Body of pancreas (tissue), 4 donors: ENCODE measurements around the gene SLCO1A2. TPM values are rescaled to one million over a fixed set of nuclear protein-coding genes. Genes with fewer than 3 reads are reported as not detected.

Experiments
- ATAC-seq: fragments of 150-250 bp; one replicate; pipeline ENCODE4 v1.9.1; 2016
- DNase-seq, 4 donors: peaks; one replicate each; pipeline ENCODE4 v3.0.0-alpha.2; 2019
- H3K27ac ChIP-seq, 4 donors: fragments of 200-600 bp; sonication (generic); 1 replicate in 3 of 4; 2 replicates in 1 of 4; pipeline versions ENCODE4 v1.5.1 to v1.6.1; 2016 to 2019; ENCODE audit warnings: mild to moderate bottlenecking in 1 of 4, mixed read lengths in 1 of 4, moderate library complexity in 1 of 4
- H3K27me3 ChIP-seq, 2 donors: fragments of 200-600 bp; sonication (generic); one replicate each; pipeline ENCODE4 v1.6.0; 2016; ENCODE audit warnings: mild to moderate bottlenecking in 1 of 2
- H3K36me3 ChIP-seq, 2 donors: fragments of 200-600 bp; sonication (generic); replicated peaks in 1 of 2; 2 replicates each; pipeline ENCODE4 v1.5.1; 2016; ENCODE audit warnings: low read depth in 2 of 2; ENCODE audit not compliant: insufficient read depth in 1 of 2
- H3K4me1 ChIP-seq: fragments of 200-600 bp; sonication (generic); one replicate; pipeline ENCODE4 v1.6.0; 2016
- H3K4me3 ChIP-seq, 2 donors: fragments of 200-600 bp; sonication (generic); 1 replicate in 1 of 2; 2 replicates in 1 of 2; pipeline ENCODE4 v1.5.1; 2016 to 2019
- H3K9me3 ChIP-seq, 3 donors: fragments of 200-600 bp; sonication (generic); 1 replicate in 2 of 3; 2 replicates in 1 of 3; pipeline ENCODE4 v1.5.1; 2016
- POLR2A ChIP-seq, 3 donors: fragments of 450-650 bp; IDR thresholded peaks; one replicate each; pipeline ENCODE4 v1.6.1; 2016; ENCODE audit warnings: antibody characterized with exemption in 3 of 3, mild to moderate bottlenecking in 2 of 3
- WGBS, 2 donors: methylation state at CpG; one replicate each; pipeline ENCODE4 v1.1.5; 2017; 5-methylcytosine and 5-hydroxymethylcytosine counted together
- intact Hi-C: fragments of 100-400 bp; cut with DNase I; formaldehyde crosslinking; loops from one replicate; pipeline ENCODE4 v1.15.1; 2023
- total RNA-seq, 2 donors: library from RNA; depleted of rRNA; stranded (reverse); fragments of >200 nt; gene quantifications; one replicate each; pipeline ENCODE4 v1.1.0, GENCODE V29; 2016
- TF ChIP-seq, protein P1 (sequence below), 7 experiments: fragments of 450-650 bp in 4 of 7; fragments of 200-600 bp in 3 of 7; sonication (generic) in 3 of 7; IDR thresholded peaks; one replicate each; pipeline ENCODE4 v1.5.1; 2016 to 2019; ENCODE audit warnings: antibody characterized with exemption in 7 of 7

SLCO1A2 gene
- total RNA-seq, 2 donors from 2014 or later = not detected

DNA sequence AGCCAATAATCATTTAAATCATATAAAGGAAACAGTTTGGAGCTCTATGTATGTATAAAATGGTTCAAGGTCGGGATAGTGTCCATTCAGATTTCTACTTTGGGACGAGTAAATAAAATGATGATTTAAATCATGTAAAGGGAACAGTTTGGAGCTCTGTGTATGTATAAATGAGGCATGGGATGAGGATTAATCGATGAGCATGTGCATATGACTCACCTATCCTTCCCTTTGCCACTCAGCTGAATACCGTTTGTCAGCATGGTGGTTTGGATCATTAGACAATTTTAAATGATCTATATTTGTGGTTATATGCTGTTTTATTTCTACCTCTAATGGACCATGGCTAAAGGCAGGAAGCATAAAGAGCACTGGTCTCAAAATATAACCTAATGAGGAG, 7.1 kb upstream of the SLCO1A2 start:
- 70 to 71% methylated on average over 4 of the region's 4 CpGs for WGBS, 2 donors
- H3K9me3 ChIP-seq = no peaks in the 10 kb centered on the region
- intact Hi-C loops = no loop called here

DNA sequence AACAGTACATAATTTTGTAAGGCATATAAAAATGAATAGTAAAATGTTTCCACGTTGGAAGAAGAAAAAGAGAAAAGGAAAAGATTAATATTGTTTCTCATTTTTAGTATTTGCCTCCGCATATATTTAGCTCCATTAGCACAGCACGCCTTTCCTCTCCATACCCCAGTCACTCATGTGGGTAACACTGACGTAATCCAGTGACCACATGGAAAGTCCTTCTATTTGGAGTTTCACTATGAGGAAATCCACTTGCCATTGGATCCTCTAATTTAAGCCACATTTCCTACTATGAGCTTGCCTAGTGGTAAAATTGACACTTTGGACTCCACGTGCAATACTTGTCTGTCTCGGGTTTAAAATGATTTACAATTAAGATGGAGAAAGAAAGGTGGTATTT, 5.7 kb upstream of the SLCO1A2 start:
- WGBS, 2 donors = 66 to 68% methylated on average over 6 of the region's 6 CpGs
- ATAC-seq = no peak
- intact Hi-C loops = no loop called here

More for the DNA sequence above, 7.1 kb upstream of the SLCO1A2 start:
- Histone ChIP-seq H3K4me1 (no peaks in the 10 kb centered on the region), H3K36me3 (no peaks in the 10 kb centered on the region), H3K27ac (no peak overlapping the region), H3K27me3 (no peaks in the 10 kb centered on the region), H3K4me3 (no peak overlapping the region)
- no peak for TF ChIP-seq POLR2A (IDR thresholded peaks at IDR 0.05)
- TF ChIP-seq, protein P1, sequence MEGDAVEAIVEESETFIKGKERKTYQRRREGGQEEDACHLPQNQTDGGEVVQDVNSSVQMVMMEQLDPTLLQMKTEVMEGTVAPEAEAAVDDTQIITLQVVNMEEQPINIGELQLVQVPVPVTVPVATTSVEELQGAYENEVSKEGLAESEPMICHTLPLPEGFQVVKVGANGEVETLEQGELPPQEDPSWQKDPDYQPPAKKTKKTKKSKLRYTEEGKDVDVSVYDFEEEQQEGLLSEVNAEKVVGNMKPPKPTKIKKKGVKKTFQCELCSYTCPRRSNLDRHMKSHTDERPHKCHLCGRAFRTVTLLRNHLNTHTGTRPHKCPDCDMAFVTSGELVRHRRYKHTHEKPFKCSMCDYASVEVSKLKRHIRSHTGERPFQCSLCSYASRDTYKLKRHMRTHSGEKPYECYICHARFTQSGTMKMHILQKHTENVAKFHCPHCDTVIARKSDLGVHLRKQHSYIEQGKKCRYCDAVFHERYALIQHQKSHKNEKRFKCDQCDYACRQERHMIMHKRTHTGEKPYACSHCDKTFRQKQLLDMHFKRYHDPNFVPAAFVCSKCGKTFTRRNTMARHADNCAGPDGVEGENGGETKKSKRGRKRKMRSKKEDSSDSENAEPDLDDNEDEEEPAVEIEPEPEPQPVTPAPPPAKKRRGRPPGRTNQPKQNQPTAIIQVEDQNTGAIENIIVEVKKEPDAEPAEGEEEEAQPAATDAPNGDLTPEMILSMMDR (IDR thresholded peaks at IDR 0.05) = no peak
- DNase-seq (no peak), ATAC-seq (no peak)

DNA sequence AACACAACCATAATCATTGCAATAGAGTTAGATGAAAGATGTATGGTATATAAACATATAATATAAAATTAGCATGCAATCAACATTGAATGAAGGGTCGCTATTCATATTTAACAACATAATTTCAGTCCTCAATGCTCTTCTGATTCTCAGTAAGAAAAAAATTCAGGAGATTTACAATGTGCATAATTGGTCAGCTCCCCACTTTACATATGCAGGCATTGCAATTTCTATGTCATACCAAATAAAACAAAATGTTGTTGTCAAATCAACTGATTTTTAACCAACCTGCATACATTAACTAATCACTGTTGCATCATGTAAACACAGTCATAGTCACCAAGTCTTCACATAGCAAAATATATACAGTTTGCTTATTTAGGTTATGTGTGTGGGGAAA, 5.2 kb upstream of the SLCO1A2 start:
- no peaks in the 10 kb centered on the region for H3K27me3 ChIP-seq
- no peak overlapping the region for H3K4me3 ChIP-seq
- no peaks in the 10 kb centered on the region for H3K9me3 ChIP-seq
- intact Hi-C loops = no loop called here
- H3K36me3 ChIP-seq = no peaks in the 10 kb centered on the region
- H3K27ac ChIP-seq = no peak overlapping the region
- DNase-seq (no peak), ATAC-seq (no peak)
- TF ChIP-seq, protein P1 (IDR thresholded peaks at IDR 0.05) = no peak
- no peak for TF ChIP-seq POLR2A (IDR thresholded peaks at IDR 0.05)
- WGBS, 2 donors = 73 to 77% methylated on average over 1 of the region's 1 CpG
- no peaks in the 10 kb centered on the region for H3K4me1 ChIP-seq

More for the DNA sequence above, 5.7 kb upstream of the SLCO1A2 start:
- DNase-seq = no peak
- Histone ChIP-seq H3K4me3 (no peak overlapping the region), H3K4me1 (no peaks in the 10 kb centered on the region), H3K27me3 (no peaks in the 10 kb centered on the region), H3K27ac (no peak overlapping the region), H3K9me3 (no peaks in the 10 kb centered on the region), H3K36me3 (no peaks in the 10 kb centered on the region)
- TF ChIP-seq, protein P1 (IDR thresholded peaks at IDR 0.05) = no peak
- no peak for TF ChIP-seq POLR2A (IDR thresholded peaks at IDR 0.05)

DNA sequence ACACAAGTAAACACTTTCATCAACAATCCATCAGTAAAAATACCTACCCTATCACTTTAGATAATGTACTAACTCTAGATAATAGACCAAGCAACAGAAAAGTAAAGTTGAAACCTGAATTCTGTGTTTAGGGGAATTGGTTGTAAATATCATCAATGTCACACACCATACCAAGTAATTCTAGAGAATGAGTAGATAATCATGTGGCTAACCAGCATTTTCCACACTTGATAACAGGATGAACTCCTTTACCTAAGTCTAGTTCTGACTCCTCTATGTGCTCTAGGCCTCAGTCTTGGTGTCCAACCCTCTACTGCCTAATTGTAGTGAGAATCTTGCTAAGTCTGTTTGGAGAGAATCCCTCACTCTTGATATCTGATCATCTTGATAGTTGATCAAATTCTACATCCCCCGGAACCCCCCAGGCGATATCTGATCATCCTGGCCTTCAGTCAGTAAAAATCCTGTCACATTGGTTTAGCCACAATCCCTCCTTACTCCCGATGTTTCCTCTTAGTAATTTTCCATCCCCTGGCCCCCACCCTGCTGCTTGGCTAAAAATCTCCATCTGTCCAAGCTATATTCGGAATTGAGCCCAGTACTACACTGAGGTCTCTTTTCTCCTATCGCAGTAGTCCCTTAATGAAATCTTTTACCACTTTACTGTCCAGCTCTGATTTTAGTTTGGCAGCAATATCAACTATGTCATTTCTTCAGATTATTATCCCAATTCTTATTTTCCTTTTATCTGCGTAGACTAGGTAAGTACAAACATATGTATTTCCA, 3.4 kb upstream of the SLCO1A2 start:
- Histone ChIP-seq H3K27me3 (no peaks in the 10 kb centered on the region), H3K9me3 (no peaks in the 10 kb centered on the region), H3K27ac (no peak overlapping the region), H3K4me1 (no peaks in the 10 kb centered on the region), H3K4me3 (no peak overlapping the region), H3K36me3 (no peaks in the 10 kb centered on the region)
- no peak for DNase-seq
- TF ChIP-seq, protein P1 (IDR thresholded peaks at IDR 0.05) = no peak
- no peak for TF ChIP-seq POLR2A (IDR thresholded peaks at IDR 0.05)
- no peak for ATAC-seq
- 81 to 95% methylated on average over 6 of the region's 6 CpGs for WGBS, 2 donors
- intact Hi-C loops = no loop called here

DNA sequence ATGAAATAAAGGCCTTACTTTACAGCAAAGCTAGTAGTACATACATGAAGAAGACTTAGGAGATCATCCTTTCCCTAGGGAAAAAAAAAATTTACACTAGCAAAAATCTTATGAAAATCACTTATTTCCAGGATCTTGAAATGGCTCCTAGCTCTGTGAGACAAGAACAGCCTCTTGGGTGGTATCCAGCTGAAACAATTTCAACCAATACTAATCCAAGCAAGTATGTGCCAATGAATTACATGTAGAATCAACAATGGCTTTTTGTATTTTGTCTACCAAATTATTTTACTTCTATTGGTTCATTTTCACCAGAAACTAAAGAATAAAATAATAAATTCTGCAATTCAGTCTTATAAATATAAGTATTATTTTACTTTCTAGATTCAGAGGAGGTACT, 2.7 kb upstream of the SLCO1A2 start:
- Histone ChIP-seq H3K4me1 (no peaks in the 10 kb centered on the region), H3K36me3 (no peaks in the 10 kb centered on the region), H3K27me3 (no peaks in the 10 kb centered on the region), H3K9me3 (no peaks in the 10 kb centered on the region), H3K27ac (no peak overlapping the region), H3K4me3 (no peak overlapping the region)
- intact Hi-C loops = no loop called here
- ATAC-seq = no peak
- no peak for DNase-seq
- TF ChIP-seq POLR2A (IDR thresholded peaks at IDR 0.05) = no peak
- TF ChIP-seq, protein P1 (IDR thresholded peaks at IDR 0.05) = no peak
